ENCODE results near the gene CHST9. TPM values are rescaled to one million over a fixed set of nuclear protein-coding genes. Genes with fewer than 3 reads are reported as not detected.
A peak's percentile ranks its signal among the peaks of the same experiment; 100 is the strongest.

Gene CHST9
- total RNA-seq, 2 donors from 2014 or later, result 10.3 to 19.3 TPM

DNA sequence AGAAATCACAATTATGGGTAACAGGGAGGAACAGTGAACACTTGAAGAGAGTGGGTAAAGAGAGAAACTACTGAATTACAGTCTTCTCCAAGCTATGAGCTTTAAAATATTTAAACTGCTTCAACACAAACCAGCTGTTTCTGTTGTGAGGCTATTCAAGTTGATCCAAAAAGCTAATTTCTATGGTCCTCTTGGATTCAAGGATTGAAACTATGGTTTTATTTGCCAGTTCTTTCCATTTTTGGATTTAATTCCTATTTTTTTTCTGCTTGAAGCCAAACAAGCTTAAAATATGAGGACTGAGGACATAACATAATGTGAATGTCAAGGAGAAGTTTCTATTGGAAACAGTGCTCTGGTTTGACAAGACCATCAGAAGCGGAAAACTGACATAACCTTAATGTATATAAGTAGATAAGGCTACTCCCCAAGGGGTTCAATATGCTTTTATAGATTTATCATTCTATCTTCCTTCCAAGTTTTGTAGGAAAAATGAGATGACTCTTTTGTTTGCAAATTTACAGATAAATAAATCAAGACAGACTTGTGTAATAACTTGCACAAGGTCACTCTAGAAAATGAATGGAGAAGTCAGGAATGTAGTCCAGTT is 258.9 kb downstream of the CHST9 start:
- 75% methylated on average over 1 of the region's 1 CpG for WGBS
- no peak overlapping the region for H3K27ac ChIP-seq
- H3K4me3 ChIP-seq, result no peak overlapping the region
- intact Hi-C loops (cut with DNase I), result no loop called here
- no peaks in the 10 kb centered on the region for H3K36me3 ChIP-seq
- TF ChIP-seq POLR2AphosphoS5 (IDR thresholded peaks at IDR 0.05), result no peak
- TF ChIP-seq, protein P1, sequence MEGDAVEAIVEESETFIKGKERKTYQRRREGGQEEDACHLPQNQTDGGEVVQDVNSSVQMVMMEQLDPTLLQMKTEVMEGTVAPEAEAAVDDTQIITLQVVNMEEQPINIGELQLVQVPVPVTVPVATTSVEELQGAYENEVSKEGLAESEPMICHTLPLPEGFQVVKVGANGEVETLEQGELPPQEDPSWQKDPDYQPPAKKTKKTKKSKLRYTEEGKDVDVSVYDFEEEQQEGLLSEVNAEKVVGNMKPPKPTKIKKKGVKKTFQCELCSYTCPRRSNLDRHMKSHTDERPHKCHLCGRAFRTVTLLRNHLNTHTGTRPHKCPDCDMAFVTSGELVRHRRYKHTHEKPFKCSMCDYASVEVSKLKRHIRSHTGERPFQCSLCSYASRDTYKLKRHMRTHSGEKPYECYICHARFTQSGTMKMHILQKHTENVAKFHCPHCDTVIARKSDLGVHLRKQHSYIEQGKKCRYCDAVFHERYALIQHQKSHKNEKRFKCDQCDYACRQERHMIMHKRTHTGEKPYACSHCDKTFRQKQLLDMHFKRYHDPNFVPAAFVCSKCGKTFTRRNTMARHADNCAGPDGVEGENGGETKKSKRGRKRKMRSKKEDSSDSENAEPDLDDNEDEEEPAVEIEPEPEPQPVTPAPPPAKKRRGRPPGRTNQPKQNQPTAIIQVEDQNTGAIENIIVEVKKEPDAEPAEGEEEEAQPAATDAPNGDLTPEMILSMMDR (IDR thresholded peaks at IDR 0.05), result no peak
- no peak for TF ChIP-seq POLR2A (IDR thresholded peaks at IDR 0.05)
- no peaks in the 10 kb centered on the region for H3K9me3 ChIP-seq
- H3K4me1 ChIP-seq (replicated peaks), result no peaks in the 10 kb centered on the region
- DNase-seq (ENCODE audit: low spot score), result no peak
- no peaks in the 10 kb centered on the region for H3K27me3 ChIP-seq (replicated peaks; ENCODE audit: insufficient read depth)

- WGBS, result 71% methylated on average over 3 of the region's 3 CpGs
- intact Hi-C loops (cut with DNase I), result no loop called here
- DNase-seq (ENCODE audit: low spot score), result no peak
- Histone ChIP-seq H3K9me3 (no peaks in the 10 kb centered on the region), H3K36me3 (no peaks in the 10 kb centered on the region), H3K27ac (no peak overlapping the region), H3K4me3 (no peak overlapping the region), H3K4me1 (replicated peaks) (no peaks in the 10 kb centered on the region), H3K27me3 (replicated peaks; ENCODE audit: insufficient read depth) (no peaks in the 10 kb centered on the region)
- TF ChIP-seq, protein P1 (IDR thresholded peaks at IDR 0.05), result no peak
- TF ChIP-seq POLR2A (IDR thresholded peaks at IDR 0.05), result no peak
- TF ChIP-seq POLR2AphosphoS5 (IDR thresholded peaks at IDR 0.05), result no peak
Measured at GRCh38 chr18:26925313-26925712, 259.8 kb downstream of the CHST9 start.

DNA sequence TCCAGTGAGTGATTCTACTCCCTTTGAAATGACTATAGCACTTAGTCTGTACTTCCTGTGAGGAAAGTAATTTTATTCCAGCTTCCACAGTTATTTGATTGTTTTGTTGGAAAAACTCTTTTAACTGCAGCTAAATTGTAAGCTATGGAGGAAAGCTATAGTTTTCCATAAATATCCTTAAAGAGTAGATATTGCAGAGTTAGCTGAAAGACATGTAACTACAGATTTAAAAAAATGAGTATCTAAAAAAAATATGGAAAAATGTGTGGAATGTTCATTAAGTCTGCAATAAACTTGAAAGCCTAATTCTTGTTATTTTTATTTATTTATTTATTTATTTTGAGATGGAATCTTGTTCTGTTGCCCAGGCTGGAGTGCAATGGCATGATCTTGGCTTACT is 262.8 kb downstream of the CHST9 start:
- H3K27ac ChIP-seq, result no peak overlapping the region

GRCh38 chr18:26920644-26921043 is 264.5 kb downstream of the CHST9 start:
- Histone ChIP-seq H3K9me3 (no peaks in the 10 kb centered on the region), H3K27ac (no peak overlapping the region), H3K4me1 (replicated peaks) (peaks cover 3% of the 10 kb centered on the region), H3K27me3 (replicated peaks; ENCODE audit: insufficient read depth) (no peaks in the 10 kb centered on the region), H3K36me3 (no peaks in the 10 kb centered on the region), H3K4me3 (no peak overlapping the region)
- intact Hi-C loops (cut with DNase I), result no loop called here
- 21% methylated on average over 4 of the region's 4 CpGs for WGBS
- peak; percentile 20 for DNase-seq (ENCODE audit: low spot score)
- peak; percentile 21 for TF ChIP-seq POLR2AphosphoS5 (IDR thresholded peaks at IDR 0.05)
- TF ChIP-seq, protein P1 (IDR thresholded peaks at IDR 0.05), result no peak

More for the DNA sequence above, 262.8 kb downstream of the CHST9 start:
- DNase-seq (ENCODE audit: low spot score), result no peak
- Histone ChIP-seq H3K4me3 (no peak overlapping the region), H3K9me3 (no peaks in the 10 kb centered on the region), H3K4me1 (replicated peaks) (peaks cover 3% of the 10 kb centered on the region), H3K36me3 (no peaks in the 10 kb centered on the region), H3K27me3 (replicated peaks; ENCODE audit: insufficient read depth) (no peaks in the 10 kb centered on the region)
- TF ChIP-seq POLR2AphosphoS5 (IDR thresholded peaks at IDR 0.05) (no peak), POLR2A (IDR thresholded peaks at IDR 0.05) (no peak)
- intact Hi-C loops (cut with DNase I), result no loop called here

DNA sequence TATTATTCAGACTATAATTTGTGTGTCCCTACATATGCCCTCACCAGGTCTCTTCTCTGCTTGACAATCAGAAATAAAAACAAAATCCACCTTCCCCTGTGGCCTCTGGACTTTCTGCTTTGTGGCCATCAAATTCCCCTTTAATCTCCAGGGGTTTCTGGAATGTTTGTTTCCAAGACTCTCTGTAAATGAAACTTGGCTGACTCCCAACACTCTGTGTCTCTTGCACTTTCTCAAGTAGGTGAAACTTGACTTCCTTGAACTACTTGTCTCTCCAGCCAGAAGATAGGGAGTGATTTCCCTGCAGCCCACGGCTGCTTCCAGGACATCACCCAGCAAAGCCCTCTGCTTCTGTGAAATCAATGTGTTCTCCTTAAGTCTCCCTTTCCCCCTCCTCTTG is 265.5 kb downstream of the CHST9 start:
- WGBS, result 14% methylated on average over 1 of the region's 1 CpG
- Histone ChIP-seq H3K27ac (no peak overlapping the region), H3K36me3 (no peaks in the 10 kb centered on the region), H3K4me3 (no peak overlapping the region), H3K4me1 (replicated peaks) (peaks cover 3% of the 10 kb centered on the region), H3K9me3 (no peaks in the 10 kb centered on the region), H3K27me3 (replicated peaks; ENCODE audit: insufficient read depth) (no peaks in the 10 kb centered on the region)
- intact Hi-C loops (cut with DNase I), result no loop called here
- TF ChIP-seq POLR2A (IDR thresholded peaks at IDR 0.05) (no peak), POLR2AphosphoS5 (IDR thresholded peaks at IDR 0.05) (no peak)
- TF ChIP-seq, protein P1 (IDR thresholded peaks at IDR 0.05), result no peak
- DNase-seq (ENCODE audit: low spot score), result no peak

Measured in prostate gland (tissue), 2 donors.